NT2/D1 (cell line): Measurements from ENCODE around the gene TEF.
A peak's percentile ranks its signal among the peaks of the same experiment; 100 is the strongest.
"Not testable (repeated sequence)": the region's sequence is repeated elsewhere in the genome, so short reads cannot be mapped to it uniquely, and the experiment has no call there.

ENCODE experiments used
- DNase-seq: peaks from one replicate; pipeline ENCODE4 v3.0.0-alpha.2; 2011; ENCODE audit warnings: low read depth, low spot score
- H3K27me3 ChIP-seq: 2 replicates; pipeline ENCODE4 v1.6.0; 2011; ENCODE audit warnings: mild to moderate bottlenecking; ENCODE audit not compliant: insufficient read length, insufficient read depth
- H3K36me3 ChIP-seq: 2 replicates; pipeline ENCODE4 v1.6.1; 2011; ENCODE audit warnings: mild to moderate bottlenecking, low read length, mixed read lengths; ENCODE audit not compliant: insufficient read depth, insufficient read length
- H3K4me1 ChIP-seq: 2 replicates; pipeline ENCODE4 v1.5.1; 2011; ENCODE audit not compliant: insufficient read depth, insufficient read length
- H3K4me3 ChIP-seq: 2 replicates; pipeline ENCODE4 v1.5.1; 2011; ENCODE audit warnings: low read depth; ENCODE audit not compliant: insufficient read length
- H3K9ac ChIP-seq: 2 replicates; pipeline ENCODE4 v1.6.0; 2011; ENCODE audit warnings: low read depth; ENCODE audit not compliant: insufficient read length
- H3K9me3 ChIP-seq: 2 replicates; pipeline ENCODE4 v1.5.1; 2011; ENCODE audit warnings: mild to moderate bottlenecking, low read length; ENCODE audit not compliant: insufficient read depth
- SUZ12 ChIP-seq: IDR thresholded peaks from 2 replicates; pipeline ENCODE4 v1.6.1; 2011; ENCODE audit not compliant: insufficient read length, insufficient read depth; ENCODE audit errors: extremely low read depth
- YY1 ChIP-seq: IDR thresholded peaks from 2 replicates; pipeline ENCODE4 v1.6.1; 2011; ENCODE audit not compliant: insufficient read length, insufficient read depth
- ZNF274 ChIP-seq: IDR thresholded peaks from 2 replicates; pipeline ENCODE4 v1.6.1; 2011; ENCODE audit warnings: mild to moderate bottlenecking, low read depth, low read length

Gene TEF

GRCh38 chr22:41435560-41435959, 53.8 kb downstream of the TEF start:
- Histone ChIP-seq H3K4me3 (no peak overlapping the region), H3K4me1 (no peaks in the 10 kb centered on the region), H3K9me3 (no peaks in the 10 kb centered on the region), H3K9ac (no peak overlapping the region), H3K36me3 (peaks cover 56% of the 10 kb centered on the region), H3K27me3 (no peaks in the 10 kb centered on the region)
- no peak for TF ChIP-seq ZNF274
- TF ChIP-seq YY1: no peak
- no peak for TF ChIP-seq SUZ12
- DNase-seq: no peak

GRCh38 chr22:41436322-41437113, 54.8 kb downstream of the TEF start:
- H3K9me3 ChIP-seq: no peaks in the 10 kb centered on the region

GRCh38 chr22:41437198-41437597, 55.5 kb downstream of the TEF start:
- Histone ChIP-seq H3K9me3 (no peaks in the 10 kb centered on the region), H3K27me3 (no peaks in the 10 kb centered on the region), H3K4me3 (no peak overlapping the region), H3K4me1 (peaks cover 1% of the 10 kb centered on the region), H3K9ac (no peak overlapping the region), H3K36me3 (peaks cover 61% of the 10 kb centered on the region)
- no peak for DNase-seq
- TF ChIP-seq ZNF274 (no peak), YY1 (no peak), SUZ12 (no peak)

More at GRCh38 chr22:41436322-41437113, 54.8 kb downstream of the TEF start:
- H3K9ac ChIP-seq: no peak overlapping the region
- peaks cover 58% of the 10 kb centered on the region for H3K36me3 ChIP-seq
- H3K27me3 ChIP-seq: no peaks in the 10 kb centered on the region
- H3K4me1 ChIP-seq: no peaks in the 10 kb centered on the region
- no peak overlapping the region for H3K4me3 ChIP-seq
- no peak for TF ChIP-seq SUZ12
- TF ChIP-seq YY1: no peak
- no peak for TF ChIP-seq ZNF274
- no peak for DNase-seq

- H3K36me3 ChIP-seq: peaks cover 65% of the 10 kb centered on the region
- H3K4me1 ChIP-seq, H3K4me3 ChIP-seq, H3K9me3 ChIP-seq, DNase-seq, H3K9ac ChIP-seq, H3K27me3 ChIP-seq: not testable (repeated sequence)
Measured at GRCh38 chr22:41440511-41440910, 58.8 kb downstream of the TEF start.

- Histone ChIP-seq H3K9ac (no peak overlapping the region), H3K27me3 (no peaks in the 10 kb centered on the region), H3K4me1 (peaks cover 3% of the 10 kb centered on the region), H3K36me3 (peaks cover 47% of the 10 kb centered on the region), H3K9me3 (no peaks in the 10 kb centered on the region), H3K4me3 (no peak overlapping the region)
- no peak for DNase-seq
- TF ChIP-seq SUZ12 (no peak), YY1 (no peak), ZNF274 (no peak)
Measured at GRCh38 chr22:41442240-41442792, 60.6 kb downstream of the TEF start.

GRCh38 chr22:41444360-41445128, 62.8 kb downstream of the TEF start:
- Histone ChIP-seq H3K4me1 (peaks cover 3% of the 10 kb centered on the region), H3K4me3 (peak overlapping the region; percentile 75), H3K9me3 (no peaks in the 10 kb centered on the region), H3K36me3 (peaks cover 32% of the 10 kb centered on the region), H3K27me3 (no peaks in the 10 kb centered on the region), H3K9ac (peak overlapping the region; percentile 98)
- no peak for TF ChIP-seq SUZ12
- no peak for TF ChIP-seq YY1
- no peak for TF ChIP-seq ZNF274
- DNase-seq: peak; percentile 93

- Histone ChIP-seq H3K9me3 (no peaks in the 10 kb centered on the region), H3K9ac (peak overlapping the region; percentile 98), H3K27me3 (no peaks in the 10 kb centered on the region), H3K4me3 (peak overlapping the region; percentile 75), H3K36me3 (peaks cover 29% of the 10 kb centered on the region), H3K4me1 (peaks cover 3% of the 10 kb centered on the region)
- no peak for DNase-seq
- TF ChIP-seq YY1 (no peak), SUZ12 (no peak), ZNF274 (no peak)
Measured at GRCh38 chr22:41445129-41446056, 63.7 kb downstream of the TEF start.
